Chondrocyte (in vitro differentiated cells): ENCODE data around the gene EPB41L2. TPM values are rescaled to one million over a fixed set of nuclear protein-coding genes. Genes with fewer than 3 reads are reported as not detected.
"Not testable (repeated sequence)": the region's sequence is repeated elsewhere in the genome, so short reads cannot be mapped to it uniquely, and the experiment has no call there.

Experiments
- DNase-seq: peaks from one replicate; pipeline ENCODE4 v3.0.0; 2021; ENCODE audit warnings: mixed read lengths, low spot score
- H3K27ac Mint-ChIP-seq: one replicate; pipeline ENCODE4 v1.8.0; 2021; ENCODE audit warnings: mild to moderate bottlenecking, moderate library complexity, mixed read lengths; ENCODE audit not compliant: unreplicated experiment
- H3K27me3 Mint-ChIP-seq: 2 replicates; pipeline ENCODE4 v1.8.0; 2021; ENCODE audit warnings: low read depth, mixed read lengths
- H3K36me3 Mint-ChIP-seq: 2 replicates; pipeline ENCODE4 v1.8.0; 2021; ENCODE audit warnings: low read depth, mixed read lengths
- H3K4me1 Mint-ChIP-seq: 2 replicates; pipeline ENCODE4 v1.8.0; 2021; ENCODE audit warnings: low read depth, mild to moderate bottlenecking, mixed read lengths
- H3K4me3 Mint-ChIP-seq: one replicate; pipeline ENCODE4 v1.8.0; 2021; ENCODE audit warnings: mild to moderate bottlenecking, moderate library complexity, mixed read lengths; ENCODE audit not compliant: unreplicated experiment
- H3K9me3 Mint-ChIP-seq: 2 replicates; pipeline ENCODE4 v1.8.0; 2021; ENCODE audit warnings: low read depth, mixed read lengths
- total RNA-seq: library from RNA; stranded (reverse); gene quantifications from 3 replicates; pipeline ENCODE4 v1.2.1, GENCODE V29; 2021
- TF ChIP-seq, protein P1 (sequence below): fragments of 200-600 bp; sonication (generic); IDR thresholded peaks from 2 replicates; pipeline ENCODE4 v1.5.0; 2021; ENCODE audit warnings: antibody characterized with exemption, mild to moderate bottlenecking, moderate library complexity

Gene EPB41L2
- total RNA-seq, 1 donor from 2014 or later: 65.8 TPM

DNA sequence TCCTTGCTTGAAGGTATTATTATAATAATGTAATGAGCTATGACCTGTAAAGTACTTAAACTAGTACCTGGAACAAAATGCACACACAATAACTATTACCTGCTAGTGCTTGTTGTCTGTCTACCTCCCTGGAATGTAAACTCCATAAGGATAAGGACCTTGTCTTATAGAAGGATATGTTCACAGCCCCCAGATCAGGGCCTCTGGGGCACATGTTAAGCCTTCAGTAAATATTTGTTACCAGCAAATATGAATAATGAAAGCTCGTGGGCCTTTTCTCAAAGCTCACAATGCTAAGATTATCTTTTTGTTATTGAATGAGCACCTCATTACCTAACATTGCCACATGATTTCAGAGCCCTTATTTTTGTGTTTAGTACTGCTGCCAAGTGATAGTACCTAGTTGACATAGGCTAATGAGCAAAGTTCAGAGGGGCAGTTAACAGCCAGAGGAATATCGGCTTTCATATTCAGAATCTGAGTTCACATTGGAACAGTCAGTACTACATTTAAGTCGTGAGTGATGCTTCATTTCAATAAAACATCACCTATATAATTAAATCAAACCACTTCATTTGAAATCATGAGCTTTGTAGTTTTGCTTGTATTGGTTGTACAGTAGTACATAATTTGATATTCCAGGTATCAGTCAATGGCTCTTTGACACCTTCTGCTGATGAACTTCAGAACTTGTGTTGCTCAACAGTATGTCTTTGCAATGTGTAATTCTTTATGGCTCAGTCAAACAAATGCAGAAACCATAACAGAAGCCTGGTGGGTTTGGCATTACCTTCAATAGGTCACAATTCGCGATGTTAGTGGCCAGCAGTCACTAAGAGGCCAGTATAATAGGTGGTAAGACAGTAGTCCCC, 247.6 kb downstream of the EPB41L2 start:
- Mint-ChIP-seq H3K4me3 (no peak overlapping the region), H3K27me3 (no peaks in the 10 kb centered on the region), H3K36me3 (peaks cover 12% of the 10 kb centered on the region), H3K4me1 (peaks cover 3% of the 10 kb centered on the region), H3K27ac (no peak overlapping the region), H3K9me3 (peaks cover 34% of the 10 kb centered on the region)
- no peak for DNase-seq
- TF ChIP-seq, protein P1, sequence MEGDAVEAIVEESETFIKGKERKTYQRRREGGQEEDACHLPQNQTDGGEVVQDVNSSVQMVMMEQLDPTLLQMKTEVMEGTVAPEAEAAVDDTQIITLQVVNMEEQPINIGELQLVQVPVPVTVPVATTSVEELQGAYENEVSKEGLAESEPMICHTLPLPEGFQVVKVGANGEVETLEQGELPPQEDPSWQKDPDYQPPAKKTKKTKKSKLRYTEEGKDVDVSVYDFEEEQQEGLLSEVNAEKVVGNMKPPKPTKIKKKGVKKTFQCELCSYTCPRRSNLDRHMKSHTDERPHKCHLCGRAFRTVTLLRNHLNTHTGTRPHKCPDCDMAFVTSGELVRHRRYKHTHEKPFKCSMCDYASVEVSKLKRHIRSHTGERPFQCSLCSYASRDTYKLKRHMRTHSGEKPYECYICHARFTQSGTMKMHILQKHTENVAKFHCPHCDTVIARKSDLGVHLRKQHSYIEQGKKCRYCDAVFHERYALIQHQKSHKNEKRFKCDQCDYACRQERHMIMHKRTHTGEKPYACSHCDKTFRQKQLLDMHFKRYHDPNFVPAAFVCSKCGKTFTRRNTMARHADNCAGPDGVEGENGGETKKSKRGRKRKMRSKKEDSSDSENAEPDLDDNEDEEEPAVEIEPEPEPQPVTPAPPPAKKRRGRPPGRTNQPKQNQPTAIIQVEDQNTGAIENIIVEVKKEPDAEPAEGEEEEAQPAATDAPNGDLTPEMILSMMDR: no peak

DNA sequence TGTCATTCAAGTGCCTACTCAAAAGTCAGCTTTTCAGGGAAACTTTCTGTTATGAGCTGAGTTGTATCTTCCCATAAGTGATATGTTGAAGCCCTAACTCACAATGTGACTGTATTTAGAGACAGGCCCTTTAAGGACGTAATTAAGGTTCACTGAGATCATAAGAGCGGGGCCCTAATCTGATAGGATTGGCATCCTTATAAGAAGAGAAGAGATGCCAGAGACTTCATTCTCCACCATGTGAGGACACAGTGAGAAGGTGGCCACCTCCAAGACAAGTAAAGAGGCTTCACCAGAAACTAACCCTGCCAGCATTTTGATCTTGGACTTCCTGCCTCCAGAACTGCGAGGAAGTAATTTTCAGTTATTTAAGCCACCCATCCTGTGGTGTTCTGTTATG, 248.5 kb downstream of the EPB41L2 start:
- no peak for DNase-seq
- H3K9me3 Mint-ChIP-seq: peaks cover 25% of the 10 kb centered on the region
- H3K27me3 Mint-ChIP-seq: no peaks in the 10 kb centered on the region
- H3K4me1 Mint-ChIP-seq: peaks cover 12% of the 10 kb centered on the region
- TF ChIP-seq, protein P1: no peak
- H3K4me3 Mint-ChIP-seq: no peak overlapping the region
- H3K36me3 Mint-ChIP-seq: peaks cover 7% of the 10 kb centered on the region
- no peak overlapping the region for H3K27ac Mint-ChIP-seq

DNA sequence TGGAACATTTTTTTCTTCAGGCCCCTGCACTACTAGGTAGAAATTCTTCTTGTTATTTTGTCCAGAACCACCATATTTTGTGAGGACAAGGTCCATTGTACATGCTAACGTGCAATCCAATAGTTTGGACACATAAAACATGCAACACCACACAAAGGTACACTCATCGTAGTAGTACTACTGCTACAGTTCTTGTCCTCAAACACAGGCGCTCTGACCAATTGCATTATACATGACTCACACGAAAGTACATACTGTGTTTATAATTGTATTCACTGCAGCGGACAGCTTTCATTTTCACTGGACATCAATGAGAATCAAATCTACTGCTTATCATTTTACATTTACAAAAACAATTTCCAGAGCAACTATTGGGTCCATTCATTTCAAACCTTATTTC, 251.1 kb downstream of the EPB41L2 start:
- H3K9me3 Mint-ChIP-seq: peaks cover 2% of the 10 kb centered on the region
- no peak for DNase-seq
- TF ChIP-seq, protein P1: no peak

DNA sequence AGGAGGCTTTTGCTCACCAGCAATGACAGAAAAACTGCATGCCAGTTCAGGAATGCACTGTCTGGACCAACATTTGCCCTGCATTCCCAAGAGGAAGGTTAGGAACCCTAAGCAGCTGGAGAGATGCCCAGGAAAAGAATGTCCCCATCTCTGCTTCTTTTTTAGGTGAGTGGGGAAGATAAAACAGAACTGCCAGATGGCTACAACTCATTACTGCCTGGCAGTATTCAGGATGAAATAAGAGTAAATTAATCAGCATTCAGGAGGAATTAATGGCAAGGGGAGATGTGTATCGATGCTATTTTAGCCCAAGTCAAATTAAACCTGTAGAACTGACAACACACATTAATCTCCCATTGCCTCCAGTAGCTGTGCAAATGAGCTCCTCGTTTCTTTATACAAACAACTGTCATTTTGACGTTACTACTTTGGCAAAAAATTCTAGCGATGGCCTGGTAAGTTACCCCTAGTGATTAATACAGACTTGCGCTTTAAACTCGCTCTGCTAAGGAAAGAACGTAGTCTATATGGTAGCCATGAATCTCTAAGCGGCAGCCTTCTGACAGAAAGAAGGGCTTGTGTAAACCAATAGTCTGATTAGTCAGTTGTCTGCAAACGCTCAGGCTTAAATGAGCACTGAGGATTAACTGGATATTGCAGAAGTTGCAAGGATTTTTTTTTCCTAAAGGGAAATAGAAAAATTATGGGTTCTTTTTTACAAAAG, 252.6 kb downstream of the EPB41L2 start:
- peaks cover 2% of the 10 kb centered on the region for H3K9me3 Mint-ChIP-seq
- H3K4me3 Mint-ChIP-seq: no peak overlapping the region
- H3K27me3 Mint-ChIP-seq: no peaks in the 10 kb centered on the region
- peaks cover 16% of the 10 kb centered on the region for H3K4me1 Mint-ChIP-seq
- no peaks in the 10 kb centered on the region for H3K36me3 Mint-ChIP-seq
- H3K27ac Mint-ChIP-seq: no peak overlapping the region
- no peak for DNase-seq
- TF ChIP-seq, protein P1: no peak

More for the DNA sequence above, 251.1 kb downstream of the EPB41L2 start:
- no peak overlapping the region for H3K27ac Mint-ChIP-seq
- H3K4me1 Mint-ChIP-seq: peaks cover 14% of the 10 kb centered on the region
- H3K36me3 Mint-ChIP-seq: no peaks in the 10 kb centered on the region
- H3K4me3 Mint-ChIP-seq: no peak overlapping the region
- H3K27me3 Mint-ChIP-seq: no peaks in the 10 kb centered on the region

DNA sequence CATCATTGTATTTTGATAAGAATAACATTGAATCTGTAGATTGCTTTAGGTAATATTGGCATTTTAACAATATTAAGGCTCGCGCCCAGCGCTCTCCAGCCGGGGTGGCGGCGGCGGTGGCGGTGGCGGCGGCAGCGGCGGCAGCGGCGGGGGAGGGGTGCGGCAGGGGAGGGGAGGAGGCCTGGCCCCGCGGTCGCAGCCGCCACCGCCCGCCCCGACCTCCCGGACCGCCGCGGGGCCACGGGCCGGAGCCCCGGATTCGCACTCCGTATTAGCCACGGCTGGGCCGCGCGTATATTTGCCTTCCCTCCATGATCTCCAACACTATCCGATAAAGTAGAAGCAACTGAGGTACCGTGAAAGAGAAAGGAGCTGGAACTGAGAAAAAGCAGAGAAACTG, 261.7 kb downstream of the EPB41L2 start:
- H3K27ac Mint-ChIP-seq, H3K36me3 Mint-ChIP-seq, H3K27me3 Mint-ChIP-seq, DNase-seq, H3K4me3 Mint-ChIP-seq: not testable (repeated sequence)
- H3K9me3 Mint-ChIP-seq: peaks cover 17% of the 10 kb centered on the region
- H3K4me1 Mint-ChIP-seq: peaks cover 14% of the 10 kb centered on the region
